Mesothelial cell of epicardium (in vitro differentiated cells): ENCODE data around the gene CDC42EP5. TPM values are rescaled to one million over a fixed set of nuclear protein-coding genes. Genes with fewer than 3 reads are reported as not detected.

Experiments used
- DNase-seq, 2 experiments: peaks; one replicate each; pipeline ENCODE4 v3.0.0; 2021; ENCODE audit warnings: low spot score in 2 of 2; ENCODE audit not compliant: unreplicated experiment in 2 of 2
- H3K27ac Mint-ChIP-seq: 2 replicates; pipeline ENCODE4 v1.8.0; 2021; ENCODE audit warnings: mixed read lengths
- H3K27me3 Mint-ChIP-seq: 2 replicates; pipeline ENCODE4 v1.8.0; 2021; ENCODE audit warnings: low read depth, mixed read lengths
- H3K36me3 Mint-ChIP-seq: 2 replicates; pipeline ENCODE4 v1.8.0; 2021; ENCODE audit warnings: mixed read lengths
- H3K4me1 Mint-ChIP-seq: 2 replicates; pipeline ENCODE4 v1.8.0; 2021; ENCODE audit warnings: mixed read lengths
- H3K4me3 Mint-ChIP-seq: 2 replicates; pipeline ENCODE4 v1.8.0; 2021; ENCODE audit warnings: mild to moderate bottlenecking, moderate library complexity, mixed read lengths
- H3K9me3 Mint-ChIP-seq: 2 replicates; pipeline ENCODE4 v1.8.0; 2021; ENCODE audit warnings: mixed read lengths
- CTCF ChIP-seq: fragments of 200-600 bp; sonication (generic); IDR thresholded peaks from one replicate; pipeline ENCODE4 v1.5.0; 2021; ENCODE audit warnings: antibody characterized with exemption; ENCODE audit not compliant: unreplicated experiment
- total RNA-seq: library from RNA; stranded (reverse); gene quantifications from 3 replicates; pipeline ENCODE4 v1.2.1, GENCODE V29; 2021

The CDC42EP5 gene
- total RNA-seq, 1 donor from 2014 or later: 126 TPM

GRCh38 chr19:54457773-54458647 lies 15.1 kb downstream of the CDC42EP5 start:
- peaks cover 10% of the 10 kb centered on the region for H3K4me1 Mint-ChIP-seq
- H3K9me3 Mint-ChIP-seq: no peaks in the 10 kb centered on the region
- DNase-seq: no peak
- no peaks in the 10 kb centered on the region for H3K27me3 Mint-ChIP-seq
- no peak for TF ChIP-seq CTCF
- H3K36me3 Mint-ChIP-seq: peaks cover 30% of the 10 kb centered on the region
- no peak overlapping the region for H3K4me3 Mint-ChIP-seq
- H3K27ac Mint-ChIP-seq: no peak overlapping the region

GRCh38 chr19:54456423-54457373 lies 16.4 kb downstream of the CDC42EP5 start:
- peaks cover 31% of the 10 kb centered on the region for H3K36me3 Mint-ChIP-seq
- no peak for DNase-seq
- H3K4me1 Mint-ChIP-seq: peaks cover 6% of the 10 kb centered on the region

GRCh38 chr19:54455786-54456422 lies 17.2 kb downstream of the CDC42EP5 start:
- DNase-seq: no peak
- peaks cover 31% of the 10 kb centered on the region for H3K36me3 Mint-ChIP-seq
- TF ChIP-seq CTCF: no peak
- no peaks in the 10 kb centered on the region for H3K27me3 Mint-ChIP-seq
- no peak overlapping the region for H3K27ac Mint-ChIP-seq
- peaks cover 6% of the 10 kb centered on the region for H3K4me1 Mint-ChIP-seq
- H3K4me3 Mint-ChIP-seq: no peak overlapping the region
- no peaks in the 10 kb centered on the region for H3K9me3 Mint-ChIP-seq

More at GRCh38 chr19:54456423-54457373, 16.4 kb downstream of the CDC42EP5 start:
- Mint-ChIP-seq H3K4me3 (no peak overlapping the region), H3K27me3 (no peaks in the 10 kb centered on the region), H3K27ac (no peak overlapping the region), H3K9me3 (no peaks in the 10 kb centered on the region)
- TF ChIP-seq CTCF: no peak

- no peaks in the 10 kb centered on the region for H3K27me3 Mint-ChIP-seq
- DNase-seq: no peak
- peaks cover 15% of the 10 kb centered on the region for H3K4me1 Mint-ChIP-seq
Measured at GRCh38 chr19:54454781-54455675, 18.1 kb downstream of the CDC42EP5 start.

More at GRCh38 chr19:54454781-54455675, 18.1 kb downstream of the CDC42EP5 start:
- no peaks in the 10 kb centered on the region for H3K9me3 Mint-ChIP-seq
- H3K4me3 Mint-ChIP-seq: no peak overlapping the region
- H3K36me3 Mint-ChIP-seq: peaks cover 31% of the 10 kb centered on the region
- no peak overlapping the region for H3K27ac Mint-ChIP-seq
- no peak for TF ChIP-seq CTCF
